T47D (cell line): ENCODE measurements around the gene LRRN4.

Source experiments
- DNase-seq, 2 experiments: peaks; one replicate each; pipeline versions ENCODE4 v3.0.0 to v3.0.0-alpha.2; 2011 to 2012; ENCODE audit warnings: low read depth in 1 of 2, low spot score in 1 of 2
- JUND ChIP-seq: IDR thresholded peaks from 2 replicates; pipeline ENCODE4 v1.6.1; 2012; ENCODE audit warnings: low read depth
- in situ Hi-C: cut with HindIII; loops from 2 replicates; pipeline ENCODE4 v1.10.0; 2016; ENCODE audit warnings: low sequenced_read_pairs, low pct_unique_long_range_greater_than_20kb

LRRN4 gene

DNA sequence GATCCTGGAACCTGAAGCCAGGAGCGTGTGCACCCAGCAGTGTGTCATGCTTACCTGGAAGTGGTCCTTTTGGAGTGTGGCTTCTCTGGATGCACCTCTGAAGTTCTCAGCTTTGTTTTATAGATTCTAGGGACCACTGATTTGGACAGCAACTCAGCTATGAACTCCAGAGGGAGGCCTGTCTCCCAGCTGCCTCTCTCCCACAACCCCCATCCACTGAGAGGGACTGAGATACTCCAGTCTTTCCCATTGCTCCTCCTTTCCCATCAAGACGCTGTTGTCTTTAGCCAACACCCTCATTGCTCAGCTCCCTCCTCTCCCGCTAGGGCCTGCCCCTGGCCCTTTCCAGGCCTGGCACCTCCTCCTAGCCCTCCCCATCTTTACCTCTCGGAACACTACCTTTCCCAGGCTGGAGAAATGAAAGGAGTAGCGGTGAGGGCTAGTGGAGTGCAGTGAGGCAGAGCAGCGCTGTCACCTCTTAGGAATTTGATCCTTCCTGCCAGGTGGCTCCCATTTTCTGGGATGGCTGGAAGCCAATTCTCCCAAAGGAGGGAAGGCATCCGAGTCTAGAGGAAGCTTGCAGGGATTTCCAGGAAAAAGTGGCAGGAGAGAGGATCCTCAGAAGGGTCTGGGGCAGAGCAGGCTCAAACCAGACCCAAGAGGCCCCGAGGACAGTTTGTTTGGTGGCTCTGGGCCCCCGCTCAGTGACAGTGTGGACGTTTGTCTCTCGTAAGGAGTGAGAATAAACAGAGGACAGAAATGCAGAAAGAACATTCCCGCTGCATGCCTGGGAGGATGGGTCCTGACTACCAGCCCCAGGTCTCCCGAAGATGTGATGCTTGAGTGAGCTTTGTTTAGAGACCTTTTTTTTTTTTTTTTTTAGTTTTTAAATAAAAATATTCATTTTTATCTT, at the start of gene LRRN4:
Gene LRRN4 (minus strand): TSS at position 285 of the 913 bp plus-strand sequence. CDS start 1,261 bp downstream, outside the sequence.
- TF ChIP-seq JUND: no peak
- DNase-seq: peak; percentile 71 to 74
- in situ Hi-C loops: no loop called here

DNA sequence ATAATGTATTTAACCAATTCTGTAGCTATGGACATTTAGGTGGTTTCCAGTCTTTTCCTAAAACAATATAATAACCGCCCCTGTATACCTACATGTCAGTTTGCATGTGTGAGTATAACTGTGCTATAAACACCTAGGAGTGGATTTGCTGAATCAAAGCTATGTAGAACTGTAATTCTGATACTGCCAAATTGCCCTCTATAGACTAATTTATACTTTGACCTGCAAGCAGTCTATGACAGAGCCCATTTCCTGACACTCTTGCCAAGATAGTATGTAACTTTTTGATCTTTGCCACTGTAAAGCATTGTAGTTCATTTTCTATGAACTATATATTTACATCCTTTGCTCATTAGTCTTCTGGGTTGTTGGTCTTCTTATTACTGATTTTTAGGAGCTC, 49.4 kb upstream of the LRRN4 start:
- in situ Hi-C loops: no loop called here
- DNase-seq: no peak
- TF ChIP-seq JUND: no peak

DNA sequence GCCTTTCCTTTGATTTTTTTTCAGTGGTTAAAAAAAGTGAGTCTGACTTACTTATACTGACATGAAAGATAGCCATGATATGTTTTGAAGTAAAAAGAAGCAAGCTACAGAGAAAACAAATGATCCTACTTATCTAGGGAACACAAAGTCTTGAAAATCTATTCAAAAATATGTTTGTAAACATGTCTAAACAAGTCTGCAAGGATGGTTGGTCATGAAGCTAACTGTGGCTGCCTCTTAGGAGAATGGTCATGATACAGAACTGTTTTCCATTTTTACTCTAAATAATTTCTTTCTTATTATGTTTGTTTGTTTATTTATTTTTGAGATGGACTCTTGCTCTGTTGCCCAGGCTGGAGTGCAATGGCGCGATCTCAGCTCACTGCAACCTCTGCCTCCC, 47.5 kb upstream of the LRRN4 start:
- DNase-seq: no peak
- in situ Hi-C loops: no loop called here
- TF ChIP-seq JUND: no peak

DNA sequence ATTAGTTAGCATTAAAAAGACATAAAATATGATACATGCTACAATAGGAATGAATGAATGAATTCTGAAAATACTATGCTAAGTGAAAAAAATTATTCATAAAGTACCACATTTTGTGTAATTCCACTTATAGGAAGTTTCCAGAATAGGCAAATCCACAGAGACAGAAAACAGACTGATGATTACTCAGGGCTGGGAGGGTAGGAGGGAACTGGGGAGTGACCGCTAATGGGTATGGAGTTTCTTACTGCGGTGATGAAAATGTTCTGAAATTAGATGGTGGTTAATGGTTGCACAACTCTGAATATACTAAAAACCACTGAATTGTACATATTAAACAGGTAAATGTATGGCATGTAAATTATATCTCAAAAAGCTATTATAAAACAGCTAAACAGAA, 46.4 kb upstream of the LRRN4 start:
- no peak for TF ChIP-seq JUND
- in situ Hi-C loops: no loop called here
- DNase-seq: no peak

DNA sequence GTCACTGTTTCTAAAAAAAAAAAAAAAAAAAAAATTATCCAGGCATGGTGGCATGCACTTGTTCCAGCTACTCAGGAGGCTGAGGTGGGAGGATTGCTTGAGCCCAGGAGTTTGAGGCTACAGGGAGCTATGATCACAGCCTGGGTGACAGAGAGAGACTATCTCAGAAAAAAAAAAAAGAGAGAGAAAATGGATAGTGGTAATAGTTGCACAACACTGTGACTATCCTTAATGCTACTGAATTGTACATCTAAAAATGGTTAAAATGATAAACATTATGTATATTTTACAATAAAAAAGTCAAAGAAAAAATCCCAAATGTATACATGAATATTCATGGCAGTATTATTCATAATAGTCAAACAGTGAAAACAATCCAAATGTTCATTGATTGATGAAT, 46.0 kb upstream of the LRRN4 start:
- DNase-seq: no peak
- in situ Hi-C loops: no loop called here
- no peak for TF ChIP-seq JUND

DNA sequence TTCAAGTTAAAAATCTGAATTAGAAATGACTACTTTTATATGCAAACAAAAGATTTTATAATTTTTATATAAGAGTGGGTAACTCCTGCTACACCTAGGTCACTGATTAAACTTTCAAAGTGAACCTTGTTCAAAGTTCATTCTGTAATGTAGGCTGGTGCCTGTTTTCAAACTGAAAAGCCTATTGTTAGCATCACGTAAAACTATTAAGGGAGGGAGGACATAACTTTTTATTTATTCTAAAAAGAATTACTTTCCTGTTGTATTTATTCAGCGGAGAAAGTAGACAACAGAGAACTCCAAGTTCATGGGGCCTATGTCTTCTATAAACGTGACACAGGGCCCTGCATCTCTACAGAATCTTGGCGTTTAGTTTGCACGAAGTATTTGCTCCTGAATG, 41.5 kb upstream of the LRRN4 start:
- TF ChIP-seq JUND: no peak
- no peak for DNase-seq
- in situ Hi-C loops: no loop called here

DNA sequence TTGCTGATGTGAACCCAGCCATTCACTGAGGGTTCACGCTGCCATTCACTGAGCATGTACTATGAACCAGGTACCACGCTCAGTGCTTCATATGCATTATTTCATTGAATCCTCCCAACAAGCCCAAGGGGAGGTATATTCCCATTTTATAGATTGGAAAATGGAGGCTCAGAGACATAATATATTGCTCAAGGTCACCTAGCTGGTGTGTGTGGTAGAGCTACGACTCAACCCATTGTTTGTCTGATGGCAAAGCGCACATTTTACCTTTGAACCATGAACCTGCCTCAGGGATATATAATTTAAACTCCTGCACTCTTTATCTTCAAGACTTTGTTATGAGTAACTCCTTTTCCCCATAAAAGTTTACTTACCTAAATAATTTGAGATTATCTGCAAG, 40.7 kb upstream of the LRRN4 start:
- no peak for TF ChIP-seq JUND
- in situ Hi-C loops: no loop called here
- DNase-seq: no peak

DNA sequence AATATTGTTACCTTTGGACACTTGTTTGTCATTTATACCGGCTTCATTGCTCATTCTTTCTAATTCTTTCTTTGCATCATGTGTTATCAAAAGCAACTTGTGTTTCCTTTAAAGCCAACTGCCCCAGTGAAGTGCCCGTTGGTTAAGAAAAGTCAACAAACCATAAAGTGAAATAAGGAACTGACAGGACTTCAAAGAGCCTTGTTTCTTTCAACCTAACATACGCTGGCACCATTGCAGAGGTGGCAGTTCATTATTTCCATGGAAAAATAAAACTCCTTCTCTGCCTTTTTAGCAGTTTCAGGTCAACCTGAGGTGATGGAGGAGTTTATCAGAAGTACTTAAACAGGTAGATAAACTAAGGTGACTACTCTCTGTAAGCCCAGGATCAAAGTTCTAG, 40.2 kb upstream of the LRRN4 start:
- no peak for TF ChIP-seq JUND
- in situ Hi-C loops: no loop called here
- no peak for DNase-seq

DNA sequence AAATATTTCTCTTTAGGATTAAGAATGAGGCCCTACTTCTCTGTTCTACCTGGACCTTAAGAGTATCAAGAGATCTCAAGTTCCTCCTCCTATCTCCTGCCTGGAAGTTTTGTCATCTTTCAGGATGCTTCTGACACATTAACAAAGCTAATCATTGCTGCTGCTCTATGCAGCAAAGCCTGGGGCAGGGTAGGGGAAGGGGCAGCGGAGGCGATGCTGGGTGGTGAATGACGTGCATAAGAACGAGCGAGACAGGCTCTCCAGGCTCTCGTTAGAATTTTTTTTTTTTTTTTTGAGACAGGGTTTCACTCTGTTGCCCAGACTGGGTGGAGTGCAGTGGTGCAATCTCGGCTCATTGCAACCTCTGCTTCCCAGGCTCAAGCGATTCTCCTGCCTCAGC, 37.8 kb upstream of the LRRN4 start:
- no peak for TF ChIP-seq JUND
- in situ Hi-C loops: no loop called here
- DNase-seq: no peak

DNA sequence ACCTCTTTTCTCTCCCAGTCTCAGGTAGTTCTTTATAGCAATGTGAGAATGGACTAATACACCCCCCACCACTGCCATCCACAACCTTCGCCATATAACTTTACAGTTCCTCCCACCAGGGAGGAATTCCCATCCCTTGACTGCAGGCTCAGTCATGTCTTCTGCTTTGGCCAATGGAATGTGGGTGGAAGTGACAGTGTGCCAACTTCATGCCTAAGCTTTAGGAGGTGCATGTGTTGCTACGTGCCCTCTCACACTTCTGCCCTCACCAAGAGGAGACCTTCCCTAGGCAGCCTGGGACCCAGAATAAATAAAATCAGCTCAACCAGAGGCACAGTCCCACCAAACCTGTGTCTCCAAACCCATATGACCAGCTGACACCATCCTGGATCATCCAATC, 33.0 kb upstream of the LRRN4 start:
- in situ Hi-C loops: no loop called here
- DNase-seq: no peak
- no peak for TF ChIP-seq JUND

DNA sequence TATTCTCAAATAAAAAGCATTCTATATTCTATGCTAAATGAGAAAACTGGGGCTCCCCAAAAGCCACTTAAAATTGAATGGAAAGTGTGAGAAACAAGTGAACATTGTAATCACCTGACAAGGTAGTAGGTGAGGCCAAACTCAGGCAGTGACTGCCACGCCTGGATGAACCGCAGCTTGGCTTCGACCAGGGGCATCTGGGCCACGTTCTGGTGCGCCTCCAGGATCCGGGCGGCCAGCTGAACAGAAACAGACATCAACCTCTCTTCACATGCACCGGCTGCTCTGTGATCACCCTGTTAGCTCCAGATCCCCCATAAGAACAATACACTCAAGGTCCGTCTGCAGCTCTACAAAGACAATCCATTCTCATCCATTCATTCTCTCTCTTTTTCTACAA, 30.1 kb upstream of the LRRN4 start:
- DNase-seq: no peak
- in situ Hi-C loops: no loop called here
- TF ChIP-seq JUND: no peak

DNA sequence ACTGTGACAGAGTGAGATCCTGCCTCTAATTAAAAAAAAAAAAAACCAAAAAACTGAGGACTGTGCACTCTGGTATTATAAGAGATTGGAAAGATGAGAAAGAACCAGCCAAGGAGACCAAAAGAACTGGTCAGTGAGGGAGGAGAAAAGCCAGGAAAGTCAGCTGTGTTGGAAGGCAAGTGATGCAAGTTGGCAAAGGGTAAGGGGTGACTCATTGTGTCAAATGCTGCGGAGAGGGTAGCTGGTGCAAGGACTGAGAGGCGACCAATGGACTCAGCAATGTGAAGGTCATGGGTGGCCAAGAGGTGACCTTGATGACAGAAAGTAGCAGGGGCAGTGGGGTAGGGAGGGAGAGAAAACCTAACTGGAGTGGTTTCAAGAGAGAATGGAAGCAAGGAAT, 27.4 kb upstream of the LRRN4 start:
- DNase-seq: no peak
- no peak for TF ChIP-seq JUND
- in situ Hi-C loops: no loop called here

DNA sequence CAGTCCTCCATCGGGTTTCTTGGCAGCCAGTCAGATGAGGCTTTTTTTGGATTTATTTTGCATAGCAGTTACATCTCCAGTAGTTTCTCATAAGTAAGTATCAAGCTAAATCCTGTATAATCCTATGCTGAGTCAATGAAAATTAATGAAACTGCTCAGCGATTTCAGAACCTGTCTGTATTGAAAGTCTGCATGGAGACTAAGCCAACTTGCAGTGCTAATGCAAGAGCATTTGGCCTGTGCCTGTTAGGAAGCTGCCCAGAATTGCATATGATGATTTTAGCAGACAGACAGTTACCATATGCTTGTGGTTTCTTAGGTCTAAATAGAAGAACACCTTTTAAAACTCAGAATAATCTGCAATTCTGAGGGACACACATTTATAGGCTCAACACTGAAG, 25.2 kb upstream of the LRRN4 start:
- in situ Hi-C loops: no loop called here
- no peak for TF ChIP-seq JUND
- DNase-seq: no peak
